T-helper 2 cell (primary cell): Measurements from ENCODE around the gene BUB3.

Experiments used
- DNase-seq, 5 experiments: peaks; one replicate each; pipeline versions ENCODE4 v3.0.0 to v3.0.0-alpha.2; 2012 to 2022
- total RNA-seq, 2 donors: gene quantifications; one replicate each; lab custom pipeline; 2026; lab: John Stamatoyannopoulos, UW

Gene BUB3
- total RNA-seq: 126 to 152 reads per million in 2 donors

GRCh38 chr10:123154092-123154710 lies at the start of gene BUB3:
BUB3 (plus strand) TSS chr10:123154402; CDS start chr10:123154918, 516 bp downstream.
- DNase-seq: peak; percentile 64 to 100 (median 90)

GRCh38 chr10:123109466-123109865 lies 44.7 kb upstream of the BUB3 start:
- DNase-seq: no peak

GRCh38 chr10:123117644-123118417 lies 36.4 kb upstream of the BUB3 start:
- no peak for DNase-seq

- DNase-seq: no peak
Observed at GRCh38 chr10:123119081-123119480, 35.1 kb upstream of the BUB3 start.

- DNase-seq: no peak
Observed at GRCh38 chr10:123126246-123126645, 28.0 kb upstream of the BUB3 start.

GRCh38 chr10:123129618-123130271 lies 24.5 kb upstream of the BUB3 start:
- DNase-seq: no peak

GRCh38 chr10:123132576-123133477 lies 21.4 kb upstream of the BUB3 start:
- DNase-seq: peak; percentile 60 to 83 (median 75)

- DNase-seq: no peak
Observed at GRCh38 chr10:123133541-123134342, 20.5 kb upstream of the BUB3 start.

- no peak for DNase-seq
Observed at GRCh38 chr10:123134343-123134914, 19.8 kb upstream of the BUB3 start.

- DNase-seq: no peak
Observed at GRCh38 chr10:123134915-123135414, 19.2 kb upstream of the BUB3 start.

- DNase-seq: peak in 1 of 5 experiments; percentile 57
Observed at GRCh38 chr10:123135415-123136141, 18.6 kb upstream of the BUB3 start, which contains the start of gene HMX3. HMX3 (plus strand) TSS chr10:123135970; CDS start chr10:123136051, 81 bp downstream.

- DNase-seq: no peak
Observed at GRCh38 chr10:123136221-123136805, 17.9 kb upstream of the BUB3 start.

GRCh38 chr10:123136806-123137642 lies 17.2 kb upstream of the BUB3 start:
- peak in 1 of 5 experiments; percentile 45 for DNase-seq

- no peak for DNase-seq
Observed at GRCh38 chr10:123139165-123139520, 15.1 kb upstream of the BUB3 start.

- DNase-seq: no peak
Observed at GRCh38 chr10:123139521-123140163, 14.6 kb upstream of the BUB3 start.

- DNase-seq: no peak
Observed at GRCh38 chr10:123140164-123140982, 13.8 kb upstream of the BUB3 start.

GRCh38 chr10:123140983-123141390 lies 13.2 kb upstream of the BUB3 start:
- no peak for DNase-seq
